ENCODE data around the gene SLC6A1.

The SLC6A1 gene

DNA sequence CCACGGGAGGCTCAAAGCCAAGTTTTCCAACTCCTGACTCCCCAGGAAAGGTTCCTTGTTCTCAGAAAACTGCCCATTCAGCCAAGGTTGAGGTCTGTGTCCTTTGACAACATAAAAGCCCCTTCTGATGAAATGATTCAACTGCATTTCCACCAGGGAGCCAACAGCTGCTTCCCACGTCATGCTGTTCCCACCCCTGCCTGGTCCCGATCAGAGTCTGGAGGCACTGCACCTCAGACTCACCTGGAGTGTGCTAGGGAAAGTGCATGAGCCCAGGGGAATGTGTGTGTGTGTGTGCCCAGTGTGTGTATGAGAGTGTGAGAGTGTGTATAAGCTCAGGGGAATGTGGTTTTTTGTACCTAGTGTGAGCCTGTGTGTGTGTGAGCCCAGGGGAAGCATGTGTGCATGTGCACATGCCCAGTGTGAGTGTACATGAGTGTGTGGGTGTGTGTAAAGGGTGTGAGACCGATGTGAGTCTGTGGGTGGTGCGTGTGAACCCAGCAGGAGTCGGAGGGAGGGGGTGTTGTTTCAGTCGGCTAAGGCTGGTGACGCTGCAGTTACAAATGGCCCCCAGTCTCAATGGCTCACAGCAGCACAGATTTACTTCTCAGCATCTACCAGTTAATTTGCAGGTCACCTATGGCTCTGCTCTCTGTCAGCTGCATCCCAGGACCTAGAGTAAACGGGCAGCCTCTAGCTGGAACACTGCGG, 20.3 kb upstream of the SLC6A1 start:
- no peak for DNase-seq

DNA sequence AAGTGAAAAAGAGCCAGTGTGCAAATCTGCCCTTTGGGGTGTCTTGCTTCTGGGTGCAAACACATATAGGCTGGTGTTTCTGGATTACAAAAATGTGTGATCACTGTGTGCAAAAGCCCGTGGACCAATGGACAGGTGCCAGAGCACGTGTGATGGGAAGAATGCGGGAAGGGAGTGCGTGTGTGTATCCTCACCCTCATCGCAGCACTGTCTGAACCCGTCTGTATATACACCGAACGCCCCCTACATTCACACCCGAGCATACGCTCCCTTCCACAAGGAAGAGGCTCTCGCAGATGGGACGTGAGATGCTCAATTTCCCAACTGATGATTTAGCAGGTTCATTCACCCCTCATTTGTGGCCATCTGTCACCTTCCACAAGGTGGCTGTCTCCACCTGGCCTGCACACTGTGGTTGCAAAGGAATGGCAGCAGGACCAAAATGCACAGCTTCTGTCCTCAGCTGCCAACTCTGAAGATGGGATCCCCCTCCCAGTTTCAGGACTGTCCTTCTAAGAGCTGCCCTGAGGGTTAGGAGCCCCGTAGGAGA, 19.4 kb upstream of the SLC6A1 start:
- no peak for DNase-seq

DNA sequence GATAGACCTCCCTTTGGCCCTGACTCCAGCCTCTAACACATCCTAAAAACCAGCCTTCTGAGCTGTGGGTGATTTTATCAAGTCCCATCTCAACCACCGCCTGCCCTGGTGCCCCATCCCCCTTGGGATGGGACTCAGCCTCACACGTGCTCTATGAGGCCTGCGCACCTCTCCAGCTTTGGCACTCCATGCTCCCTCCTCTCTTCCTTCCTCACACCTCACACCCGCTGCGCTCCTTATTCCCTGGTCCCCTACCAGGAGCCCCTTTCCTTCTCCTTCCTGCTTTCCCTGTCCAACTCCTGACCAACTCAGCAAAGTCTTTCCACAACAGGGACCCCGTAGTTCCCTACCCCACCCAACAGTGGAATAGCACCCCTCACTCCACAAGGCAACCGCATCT, 18.4 kb upstream of the SLC6A1 start:
- DNase-seq: no peak

GRCh38 chr3:10974746-10975375, 17.7 kb upstream of the SLC6A1 start:
- DNase-seq: no peak

DNA sequence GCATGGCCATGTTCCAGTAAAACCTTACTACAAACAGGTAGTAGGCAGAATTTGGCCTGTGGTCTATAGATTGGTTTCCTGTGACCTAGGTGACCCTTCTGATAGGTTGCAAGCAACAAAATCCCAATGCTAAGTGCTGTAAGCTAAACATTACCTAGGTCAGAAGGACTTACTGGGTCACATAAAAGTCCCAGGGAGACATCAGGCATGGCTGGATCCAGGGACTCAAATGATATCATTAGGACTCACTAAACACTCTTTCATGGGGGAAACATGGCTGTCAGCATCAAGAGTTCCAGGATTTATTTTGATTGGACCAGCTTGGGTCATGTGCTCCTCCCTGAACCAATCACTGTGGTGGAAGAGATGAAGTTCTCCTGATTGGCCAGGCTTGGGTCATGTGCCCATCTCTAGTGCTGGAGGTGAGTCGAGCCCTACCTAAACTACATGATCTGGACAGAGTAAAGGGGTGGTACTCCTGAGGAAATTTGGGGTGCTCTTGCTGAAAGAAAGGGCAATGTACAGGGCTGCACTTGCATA, 16.8 kb upstream of the SLC6A1 start:
- no peak for DNase-seq

DNA sequence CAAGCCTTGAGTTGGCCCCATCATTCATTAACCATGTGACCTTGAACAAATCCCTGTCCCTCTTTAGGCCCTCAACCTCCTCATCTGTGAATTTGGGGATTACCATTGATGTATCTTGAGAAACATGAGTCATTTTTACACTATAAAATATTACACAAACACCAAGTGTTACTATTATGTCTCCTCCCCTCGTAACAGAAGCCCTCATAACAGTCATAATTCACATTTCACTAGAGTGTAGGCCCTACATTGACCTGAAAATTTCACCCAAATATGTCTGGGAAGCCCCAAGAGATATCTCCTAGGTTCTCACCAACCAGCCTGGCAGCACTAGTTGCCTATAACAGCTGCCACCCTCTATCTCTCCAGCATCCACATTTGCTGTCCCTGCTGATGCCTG, 15.8 kb upstream of the SLC6A1 start:
- no peak for DNase-seq

DNA sequence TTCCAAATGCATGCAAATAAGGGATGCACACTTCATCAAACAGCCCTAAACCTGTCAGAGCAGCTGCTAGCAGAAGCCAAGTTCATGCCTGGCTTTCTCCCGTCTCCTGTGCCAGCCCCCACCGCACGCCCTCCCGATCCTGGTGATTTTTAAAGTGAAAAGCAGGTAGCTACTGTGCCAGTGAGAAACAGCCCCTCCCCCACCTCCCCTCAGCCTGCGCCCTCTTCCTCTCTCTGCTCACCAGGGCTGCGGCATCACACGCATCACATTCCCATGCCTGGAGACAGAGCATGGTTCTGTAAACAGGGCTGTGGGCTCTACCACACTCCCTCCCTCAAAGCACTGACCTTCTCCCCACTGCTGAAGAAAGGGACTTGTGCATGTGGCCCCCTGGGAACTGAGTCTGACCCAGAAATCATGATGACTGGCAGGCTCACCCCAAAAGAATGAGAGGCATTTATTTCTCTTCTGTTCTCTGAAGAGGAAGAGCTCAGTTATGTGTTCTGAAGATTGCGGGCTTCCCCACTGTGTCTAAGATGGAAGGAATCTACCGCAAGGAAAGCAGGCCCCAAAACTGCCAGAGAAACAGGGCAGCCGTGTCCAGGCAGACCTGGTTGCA, 14.5 kb upstream of the SLC6A1 start:
- DNase-seq: no peak

GRCh38 chr3:10978956-10979355, 13.6 kb upstream of the SLC6A1 start:
- DNase-seq: no peak

- DNase-seq: no peak
Measured at GRCh38 chr3:10980312-10980711, 12.2 kb upstream of the SLC6A1 start.

DNA sequence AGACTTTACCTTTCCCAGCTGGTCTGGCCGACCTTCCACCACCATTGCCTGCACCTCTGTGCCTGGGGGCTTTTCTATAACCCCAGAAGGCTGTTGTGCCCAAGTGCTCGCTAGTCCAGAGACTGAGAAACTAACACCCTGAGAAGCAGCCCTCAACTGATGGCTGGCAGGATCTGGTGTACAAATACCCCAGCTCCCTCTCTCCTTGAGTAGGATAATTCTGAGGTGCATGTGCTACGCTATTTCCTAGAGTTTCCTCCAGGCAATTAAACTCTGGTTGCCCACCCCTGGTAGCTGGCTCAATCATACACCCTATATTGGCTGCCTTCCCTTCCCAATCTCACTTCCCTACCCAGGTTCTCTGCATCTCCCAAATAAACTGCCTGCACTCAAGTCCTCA, 11.5 kb upstream of the SLC6A1 start:
- DNase-seq: no peak

- no peak for DNase-seq
Measured at GRCh38 chr3:10981961-10982360, 10.6 kb upstream of the SLC6A1 start.

DNA sequence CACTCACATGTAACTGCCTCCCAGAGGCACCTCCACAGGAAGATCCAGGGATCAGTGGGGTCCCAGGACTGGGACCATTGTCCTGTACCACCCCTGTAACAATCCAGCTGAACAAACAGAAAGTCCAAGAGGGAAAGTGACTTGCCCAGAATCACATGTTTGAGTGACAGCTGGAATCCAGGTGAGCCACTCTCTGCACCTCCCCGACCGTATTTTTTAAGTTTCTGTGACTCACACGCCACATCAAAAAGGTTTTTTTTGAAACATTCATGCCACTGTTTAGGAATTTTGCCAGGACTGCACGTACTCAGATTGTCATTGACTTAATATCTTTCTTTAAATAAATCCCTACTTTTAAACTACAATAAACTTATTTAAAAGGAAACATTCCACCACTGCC, 9.8 kb upstream of the SLC6A1 start:
- no peak for DNase-seq

DNA sequence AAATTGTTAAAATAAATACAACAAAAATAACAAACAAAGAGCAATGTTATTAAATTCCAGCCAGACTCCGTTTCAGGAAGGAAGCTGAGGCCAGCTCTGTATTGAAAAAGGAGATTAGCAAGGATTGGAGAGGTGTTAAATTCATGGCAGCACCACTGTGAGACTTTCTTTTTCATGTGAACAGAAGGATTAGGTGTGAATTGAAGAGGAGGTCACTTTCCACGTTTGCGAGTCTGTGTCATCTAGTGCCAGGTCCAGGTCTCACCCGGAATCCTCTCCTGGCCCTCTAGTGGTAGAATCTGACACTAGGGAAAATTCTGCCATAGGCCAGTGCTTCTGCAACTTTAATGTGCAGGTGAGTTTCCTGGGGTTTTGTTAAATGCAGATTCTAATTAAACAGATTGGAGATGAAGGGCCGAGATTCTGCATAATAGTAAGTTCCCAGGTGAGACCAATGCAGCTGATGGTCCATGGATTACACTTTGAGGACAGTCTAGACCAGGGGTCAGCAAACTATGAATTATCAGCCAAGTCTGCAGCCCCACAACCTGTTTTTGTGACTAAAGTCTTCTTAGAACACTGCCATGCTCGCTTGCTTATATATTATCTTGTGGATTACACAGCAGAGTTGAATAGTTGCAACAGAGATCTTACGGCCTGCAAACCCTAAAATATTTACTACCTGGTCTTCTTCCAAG, 9.2 kb upstream of the SLC6A1 start:
- DNase-seq: no peak

GRCh38 chr3:10984371-10984896, 8.1 kb upstream of the SLC6A1 start:
- no peak for DNase-seq

DNA sequence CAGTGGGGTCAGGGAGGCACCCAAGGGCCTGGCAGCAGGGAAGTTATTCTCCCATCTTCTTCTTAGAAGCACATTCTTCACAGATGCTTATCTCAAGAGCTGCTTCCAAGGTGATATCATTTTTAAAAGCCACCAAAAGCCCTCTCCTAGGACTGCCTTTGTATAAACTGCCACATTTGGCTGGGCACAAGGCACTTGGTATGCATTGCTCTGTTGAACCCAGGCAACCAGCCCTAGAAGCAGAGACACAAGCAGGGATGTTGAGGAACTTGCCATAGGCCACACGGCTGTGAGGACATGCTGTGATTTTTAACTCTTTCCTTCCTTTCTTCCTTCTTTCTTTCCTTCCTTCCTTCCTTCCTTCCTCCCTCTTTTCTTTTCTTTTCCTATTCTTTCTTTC, 7.4 kb upstream of the SLC6A1 start:
- no peak for DNase-seq

- DNase-seq: no peak
Measured at GRCh38 chr3:10986592-10986991, 6.0 kb upstream of the SLC6A1 start.

- no peak for DNase-seq
Measured at GRCh38 chr3:10988001-10988665, 4.4 kb upstream of the SLC6A1 start.

GRCh38 chr3:10988991-10989484, 3.5 kb upstream of the SLC6A1 start:
- no peak for DNase-seq

DNA sequence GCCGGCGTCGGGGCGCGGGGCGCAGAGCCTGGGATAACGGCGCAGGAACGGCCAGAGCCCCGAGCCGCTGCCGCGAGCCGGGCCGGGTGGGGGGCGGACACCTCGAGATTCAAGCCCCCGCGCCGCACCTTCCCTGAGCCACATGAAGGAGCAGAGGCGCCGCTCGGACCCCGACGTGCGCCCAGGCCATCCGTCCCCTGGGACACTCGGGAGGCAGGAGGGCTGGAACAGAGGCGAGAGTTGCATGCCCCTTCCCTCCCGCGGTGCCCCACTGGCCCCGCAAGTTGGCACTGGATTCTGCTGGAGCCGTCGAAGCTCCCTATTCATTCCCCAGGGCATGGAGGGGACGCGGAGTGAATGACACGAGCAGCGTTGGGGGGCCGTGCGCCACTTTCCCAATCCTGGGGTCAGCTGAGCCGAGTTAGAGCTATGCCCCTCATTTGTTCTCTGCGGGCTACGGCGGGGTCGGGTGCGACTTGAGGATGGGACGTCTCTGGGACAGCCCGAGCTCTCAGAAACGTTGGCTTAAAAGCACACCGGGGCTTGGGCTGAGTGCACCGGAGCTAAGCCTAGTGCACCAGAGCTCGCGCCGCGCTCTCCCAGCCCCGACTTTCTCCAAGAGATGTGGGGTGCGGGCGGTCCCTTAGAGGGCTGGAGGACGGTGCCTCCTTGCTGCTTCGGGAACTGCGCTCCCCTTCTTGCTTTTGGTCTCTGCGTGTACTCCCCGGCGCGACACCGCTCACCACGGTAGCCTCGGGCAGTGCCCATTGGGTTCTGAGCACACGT, 588 bp downstream of the SLC6A1 start:
- DNase-seq: no peak

DNA sequence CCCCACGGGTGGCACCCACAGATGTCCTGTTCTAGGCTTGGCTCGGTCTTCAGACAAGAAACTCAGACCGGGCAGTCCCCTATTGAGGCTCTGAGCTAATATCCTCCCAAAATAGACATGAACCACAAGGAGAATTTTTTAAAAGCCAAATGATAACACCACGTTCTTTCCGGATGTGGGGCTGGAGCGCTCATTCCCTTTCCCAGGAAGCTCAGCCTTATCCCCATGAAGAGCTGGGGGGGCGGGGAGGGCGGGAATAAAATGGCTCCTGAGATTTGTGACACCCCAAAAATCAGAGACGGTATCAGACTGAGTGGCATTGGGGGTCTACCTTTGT, 1.1 kb downstream of the SLC6A1 start:
- DNase-seq: no peak

DNA sequence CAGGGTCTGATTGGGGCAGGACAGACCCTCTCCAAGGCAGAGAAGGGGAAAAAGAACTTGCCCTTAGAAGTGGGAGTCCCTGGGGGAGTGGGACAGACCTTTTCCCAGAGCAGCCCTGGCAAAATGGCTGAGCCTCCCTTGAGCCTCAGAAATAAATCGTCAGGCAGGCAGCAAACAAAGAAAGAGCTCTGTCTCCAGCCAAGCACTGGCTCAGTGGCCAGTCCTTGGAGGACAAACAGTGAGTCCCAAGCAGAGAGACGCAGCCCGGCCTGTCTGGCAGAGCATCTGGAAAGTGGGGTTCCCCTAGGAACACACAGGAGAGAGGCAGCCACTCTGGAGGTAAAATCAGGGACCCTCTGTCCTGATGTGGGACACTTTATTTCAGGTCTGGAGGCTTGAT, 1.8 kb downstream of the SLC6A1 start:
- no peak for DNase-seq

DNA sequence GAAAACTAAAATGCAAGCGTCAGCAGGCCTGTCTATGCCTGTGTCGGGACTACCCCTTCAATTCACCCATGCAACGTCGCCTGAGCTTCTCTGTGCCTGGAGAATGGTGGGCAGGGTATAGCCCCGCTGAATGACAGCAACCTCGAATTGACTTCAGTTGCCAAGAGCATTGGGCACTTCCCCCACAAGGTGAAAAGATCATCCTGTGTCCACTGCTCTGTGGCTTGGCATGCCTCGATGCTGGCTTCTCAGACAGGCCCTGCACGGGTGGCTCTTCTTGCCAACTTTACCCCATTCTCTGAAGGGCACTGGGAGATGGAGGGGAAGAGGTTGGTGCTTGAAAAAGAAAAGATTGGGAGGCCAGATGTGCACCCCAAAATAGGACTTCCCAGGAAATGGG, 3.3 kb downstream of the SLC6A1 start:
- no peak for DNase-seq
